Measurements from ENCODE around the gene TNP2.

Gene TNP2

GRCh38 chr16:11308493-11309283 is 39.6 kb upstream of the TNP2 start:
- Mint-ChIP-seq H3K4me1 (peaks cover 25% of the 10 kb centered on the region), H3K9me3 (no peaks in the 10 kb centered on the region), H3K36me3 (ENCODE audit: low read depth) (no peaks in the 10 kb centered on the region), H3K27me3 (ENCODE audit: low read depth, poor library complexity) (peaks cover 17% of the 10 kb centered on the region), H3K4me3 (no peak overlapping the region), H3K27ac (no peak overlapping the region)
- TF ChIP-seq CTCF (IDR thresholded peaks at IDR 0.05): no peak
- no peak for DNase-seq

GRCh38 chr16:11307639-11308492 is 38.7 kb upstream of the TNP2 start:
- DNase-seq: no peak
- Mint-ChIP-seq H3K27me3 (ENCODE audit: low read depth, poor library complexity) (peaks cover 19% of the 10 kb centered on the region), H3K36me3 (ENCODE audit: low read depth) (no peaks in the 10 kb centered on the region), H3K4me1 (peaks cover 19% of the 10 kb centered on the region), H3K4me3 (no peak overlapping the region), H3K9me3 (no peaks in the 10 kb centered on the region), H3K27ac (no peak overlapping the region)
- no peak for TF ChIP-seq CTCF (IDR thresholded peaks at IDR 0.05)

GRCh38 chr16:11306997-11307638 is 38.0 kb upstream of the TNP2 start:
- Mint-ChIP-seq H3K4me3 (no peak overlapping the region), H3K4me1 (peaks cover 16% of the 10 kb centered on the region), H3K27me3 (ENCODE audit: low read depth, poor library complexity) (peaks cover 19% of the 10 kb centered on the region), H3K36me3 (ENCODE audit: low read depth) (no peaks in the 10 kb centered on the region), H3K9me3 (no peaks in the 10 kb centered on the region), H3K27ac (peak overlapping the region; percentile 7)
- TF ChIP-seq CTCF (IDR thresholded peaks at IDR 0.05): no peak
- no peak for DNase-seq

GRCh38 chr16:11306381-11306780 is 37.3 kb upstream of the TNP2 start:
- Mint-ChIP-seq H3K27me3 (ENCODE audit: low read depth, poor library complexity) (peaks cover 22% of the 10 kb centered on the region), H3K36me3 (ENCODE audit: low read depth) (no peaks in the 10 kb centered on the region), H3K4me1 (peaks cover 16% of the 10 kb centered on the region), H3K9me3 (no peaks in the 10 kb centered on the region), H3K4me3 (no peak overlapping the region), H3K27ac (no peak overlapping the region)
- no peak for DNase-seq
- TF ChIP-seq CTCF (IDR thresholded peaks at IDR 0.05): no peak

GRCh38 chr16:11303405-11304138 is 34.4 kb upstream of the TNP2 start:
- H3K9me3 Mint-ChIP-seq: no peaks in the 10 kb centered on the region
- peaks cover 23% of the 10 kb centered on the region for H3K27me3 Mint-ChIP-seq (ENCODE audit: low read depth, poor library complexity)
- no peak overlapping the region for H3K27ac Mint-ChIP-seq
- H3K4me1 Mint-ChIP-seq: peaks cover 11% of the 10 kb centered on the region
- H3K4me3 Mint-ChIP-seq: no peak overlapping the region
- TF ChIP-seq CTCF (IDR thresholded peaks at IDR 0.05): no peak
- no peak for DNase-seq
- H3K36me3 Mint-ChIP-seq (ENCODE audit: low read depth): no peaks in the 10 kb centered on the region

Measured in nephron progenitor cell (in vitro differentiated cells).